HG03066 (cell line): Measurements from ENCODE around the gene SFI1.
"Not testable (repeated sequence)": the region's sequence is repeated elsewhere in the genome, so short reads cannot be mapped to it uniquely, and the experiment has no call there.

Experiments
- ATAC-seq: cut with Tn5 transposase; IDR thresholded peaks from one replicate; pipeline ENCODE4 v1.9.1; 2021; ENCODE audit warnings: low read depth; ENCODE audit not compliant: unreplicated experiment

SFI1 gene

GRCh38 chr22:31586137-31586920, 90.0 kb downstream of the SFI1 start:
- ATAC-seq: no peak

GRCh38 chr22:31588970-31589675, 92.8 kb downstream of the SFI1 start:
- ATAC-seq: no peak

GRCh38 chr22:31590161-31590560, 93.8 kb downstream of the SFI1 start:
- ATAC-seq: not testable (repeated sequence)

GRCh38 chr22:31595271-31595670, 98.9 kb downstream of the SFI1 start:
- ATAC-seq: no peak

GRCh38 chr22:31602259-31602952, 106.1 kb downstream of the SFI1 start:
- ATAC-seq: no peak

- no peak for ATAC-seq
Measured at GRCh38 chr22:31603081-31603525, 106.8 kb downstream of the SFI1 start.

GRCh38 chr22:31603574-31603973, 107.2 kb downstream of the SFI1 start:
- ATAC-seq: no peak

GRCh38 chr22:31604137-31604705, 107.9 kb downstream of the SFI1 start:
- no peak for ATAC-seq

GRCh38 chr22:31604746-31605705, 108.7 kb downstream of the SFI1 start:
- ATAC-seq: no peak

- no peak for ATAC-seq
Measured at GRCh38 chr22:31605851-31606585, 109.7 kb downstream of the SFI1 start.

- no peak for ATAC-seq
Measured at GRCh38 chr22:31607696-31608095, 111.4 kb downstream of the SFI1 start.

- ATAC-seq: no peak
Measured at GRCh38 chr22:31609716-31610115, 113.4 kb downstream of the SFI1 start.

- ATAC-seq: no peak
Measured at GRCh38 chr22:31610611-31611010, 114.3 kb downstream of the SFI1 start.

GRCh38 chr22:31611061-31611760, 114.9 kb downstream of the SFI1 start:
- no peak for ATAC-seq

- ATAC-seq: no peak
Measured at GRCh38 chr22:31612891-31613285, 116.6 kb downstream of the SFI1 start.

- ATAC-seq: no peak
Measured at GRCh38 chr22:31613286-31613903, 117.1 kb downstream of the SFI1 start.

- ATAC-seq: no peak
Measured at GRCh38 chr22:31613904-31614296, 117.6 kb downstream of the SFI1 start.

GRCh38 chr22:31614781-31615490, 118.6 kb downstream of the SFI1 start:
- ATAC-seq: no peak
